Right lobe of liver (tissue), 6 donors: Measurements from ENCODE around the gene MARVELD3. TPM values are rescaled to one million over a fixed set of nuclear protein-coding genes. Genes with fewer than 3 reads are reported as not detected.
"Not testable (repeated sequence)": the region's sequence is repeated elsewhere in the genome, so short reads cannot be mapped to it uniquely, and the experiment has no call there.

ENCODE experiments used
- ATAC-seq, 4 donors: fragments of 200-7000 bp; cut with Tn5 transposase; one replicate each; pipeline ENCODE4 v1.9.1; 2020; ENCODE audit warnings: mild to moderate bottlenecking in 4 of 4, moderate library complexity in 4 of 4
- DNase-seq, 3 donors: peaks; one replicate each; pipeline ENCODE4 v3.0.0-alpha.2; 2020
- H3K27ac ChIP-seq, 3 donors: fragments of 200-600 bp; one replicate each; pipeline ENCODE4 v1.8.0; 2022
- H3K27me3 ChIP-seq, 2 donors: fragments of 200-600 bp; one replicate each; pipeline ENCODE4 v1.8.0; 2022
- H3K36me3 ChIP-seq, 4 donors: fragments of 200-600 bp; sonication (generic) in 1 of 4; one replicate each; pipeline versions ENCODE4 v1.5.1 to v1.8.0; 2017 to 2022; ENCODE audit warnings: control low read depth in 1 of 4
- H3K4me1 ChIP-seq, 4 donors: fragments of 200-600 bp; sonication (generic) in 1 of 4; one replicate each; pipeline versions ENCODE4 v1.5.1 to v1.8.0; 2017 to 2022; ENCODE audit warnings: control low read depth in 1 of 4
- H3K4me3 ChIP-seq, 3 donors: fragments of 200-600 bp; one replicate each; pipeline ENCODE4 v1.8.0; 2022
- H3K9me3 ChIP-seq, 4 donors: fragments of 200-600 bp; sonication (generic) in 1 of 4; one replicate each; pipeline versions ENCODE4 v1.5.1 to v1.8.0; 2017 to 2022; ENCODE audit warnings: control low read depth in 1 of 4
- CTCF ChIP-seq, 4 donors: fragments of 200-600 bp in 3 of 4; fragments of 450-650 bp in 1 of 4; IDR thresholded peaks; one replicate each; pipeline versions ENCODE4 v1.5.1 to v1.8.0; 2016 to 2022; ENCODE audit warnings: antibody characterized with exemption in 4 of 4, mild to moderate bottlenecking in 2 of 4
- POLR2A ChIP-seq: fragments of 450-650 bp; IDR thresholded peaks from one replicate; pipeline ENCODE4 v1.6.1; 2017; ENCODE audit warnings: antibody characterized with exemption, mild to moderate bottlenecking
- WGBS: methylation state at CpG from one replicate; pipeline ENCODE4 v1.1.6; 2018; ENCODE audit warnings: low coverage, low lambda C conversion rate; ENCODE audit not compliant: insufficient coverage; ENCODE audit errors: missing lambda C conversion rate; 5-methylcytosine and 5-hydroxymethylcytosine counted together
- intact Hi-C, 2 donors: fragments of 100-400 bp; cut with DNase I; formaldehyde crosslinking; loops; one replicate each; pipeline versions ENCODE4 v1.11.2 to v1.14.1; 2022
- long read RNA-seq: library from polyadenylated mRNA; unstranded; transcript quantifications from one replicate; pipeline ENCODE4 v2.0.0, GENCODE V29; 2019
- total RNA-seq, 6 experiments: library from RNA; depleted of rRNA in 2 of 6; stranded (reverse); fragments of >200 nt in 2 of 6; fragmentation: NEBNext Ultra II Directional in 3 of 6; extraction: Animal tissue kit (Norgen Biotek cat#: 25700) in 3 of 6; gene quantifications; one replicate each; pipeline versions ENCODE4 v1.1.0 to v1.2.4, GENCODE V29; 2016 to 2023
- donor health status: DM: no; HTN: yes; CAD: no.
- donor health status: DM: no; HTN: no; CAD: no.
- donor health status: DM: no; HTN: no; CAD: no.
- donor health status: DM: no; HTN: yes; CAD: no.
- donor health status: DM: no; HTN: yes; CAD: no.

The MARVELD3 gene
- 1 to 10 TPM; 4.4 to 9.2 (median 5.6) TPM for total RNA-seq
- long read RNA-seq, partial matches to known transcripts, result 0 of 1 reads
- long read RNA-seq, other reads (novel, unspliced or antisense), result 1 of 1 reads

GRCh38 chr16:71626018-71626857 lies at the start of gene MARVELD3:
Gene MARVELD3, plus strand, starts transcription at chr16:71626184. Its CDS starts 46 bp downstream, at chr16:71626230.
- peak within 1 kb of the TSS; percentile 65 to 85 (median 74) for H3K4me3 ChIP-seq
- intact Hi-C loops, result no loop called here
- no CpG with 5 or more reads among the region's 98 CpGs for WGBS
- H3K4me1 ChIP-seq, result peaks cover 0 to 16% (median 0%) of the 10 kb centered on the region in 4 donors
- no peak for TF ChIP-seq CTCF (IDR thresholded peaks at IDR 0.05)
- peak; percentile 27 for TF ChIP-seq POLR2A
- H3K36me3 ChIP-seq, result no peaks in the 10 kb centered on the region
- H3K27ac ChIP-seq, result peak within 1 kb of the TSS in 2 of 3 donors; percentile 29 to 63
- H3K27me3 ChIP-seq, result no peaks in the 10 kb centered on the region
- ATAC-seq (peak; percentile 57 to 62 (median 62)), DNase-seq (peak; percentile 80 to 85 (median 85))
- H3K9me3 ChIP-seq, result no peaks in the 10 kb centered on the region

GRCh38 chr16:71576971-71577370 lies 49.0 kb upstream of the MARVELD3 start, which contains the start of gene TAT:
Gene TAT, minus strand, starts transcription at chr16:71577092. Its CDS starts 677 bp downstream, at chr16:71576415.
- TF ChIP-seq POLR2A, result peak; percentile 91
- no peak for TF ChIP-seq CTCF (IDR thresholded peaks at IDR 0.05)
- no peaks in the 10 kb centered on the region for H3K27me3 ChIP-seq
- H3K4me3 ChIP-seq, result peak within 1 kb of the TSS; percentile 21 to 70 (median 60)
- ATAC-seq (peak; percentile 40 to 65 (median 53)), DNase-seq (peak in 2 of 3 donors; percentile 65 to 88)
- intact Hi-C loops, result no loop called here
- no peaks in the 10 kb centered on the region for H3K9me3 ChIP-seq
- peaks cover 0 to 38% (median 18%) of the 10 kb centered on the region in 4 donors for H3K36me3 ChIP-seq
- H3K4me1 ChIP-seq, result peaks cover 0 to 31% (median 9%) of the 10 kb centered on the region in 4 donors
- H3K27ac ChIP-seq, result peak within 1 kb of the TSS; percentile 75 to 100 (median 98)
- 17% methylated on average over 3 of the region's 3 CpGs for WGBS

- H3K27ac ChIP-seq, result peak overlapping the region; percentile 87 to 97 (median 95)
- 77% methylated on average over 5 of the region's 5 CpGs for WGBS
- H3K4me1 ChIP-seq, result peaks cover 0 to 45% (median 12%) of the 10 kb centered on the region in 4 donors
- intact Hi-C loops, H3K27me3 ChIP-seq, ATAC-seq, H3K9me3 ChIP-seq, H3K36me3 ChIP-seq, H3K4me3 ChIP-seq, DNase-seq: not testable (repeated sequence)
Measured at GRCh38 chr16:71582553-71582848, 43.5 kb upstream of the MARVELD3 start.

GRCh38 chr16:71584543-71585317 lies 41.3 kb upstream of the MARVELD3 start:
- Histone ChIP-seq H3K4me3 (peak overlapping the region in 1 of 3 donors; percentile 3), H3K4me1 (peaks cover 0 to 37% (median 12%) of the 10 kb centered on the region in 4 donors), H3K36me3 (no peaks in the 10 kb centered on the region), H3K27me3 (no peaks in the 10 kb centered on the region), H3K9me3 (no peaks in the 10 kb centered on the region), H3K27ac (peak overlapping the region; percentile 87 to 97 (median 95))
- peak; percentile 33 to 48 (median 43) for ATAC-seq
- WGBS, result 30% methylated on average over 3 of the region's 3 CpGs
- TF ChIP-seq POLR2A (no peak), CTCF (IDR thresholded peaks at IDR 0.05) (no peak)
- no peak for DNase-seq
- intact Hi-C loops, result no loop called here
